ENCODE results near the gene STK11. TPM values are rescaled to one million over a fixed set of nuclear protein-coding genes. Genes with fewer than 3 reads are reported as not detected.

STK11 gene
- total RNA-seq, 1 experiment from 2014 or later = 116 TPM

DNA sequence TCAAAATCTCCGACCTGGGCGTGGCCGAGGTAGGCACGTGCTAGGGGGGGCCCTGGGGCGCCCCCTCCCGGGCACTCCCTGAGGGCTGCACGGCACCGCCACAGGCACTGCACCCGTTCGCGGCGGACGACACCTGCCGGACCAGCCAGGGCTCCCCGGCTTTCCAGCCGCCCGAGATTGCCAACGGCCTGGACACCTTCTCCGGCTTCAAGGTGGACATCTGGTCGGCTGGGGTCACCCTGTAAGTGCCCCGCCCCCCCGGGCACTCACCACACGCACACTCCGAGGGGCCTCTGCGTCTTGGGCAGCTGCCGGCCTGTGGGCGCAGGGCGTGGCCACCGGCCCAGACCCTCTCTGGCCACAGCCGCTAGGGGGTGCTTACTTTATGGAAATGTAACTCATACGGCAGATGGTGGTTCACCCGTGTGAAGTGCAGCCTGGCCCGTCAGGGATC lies 14.9 kb downstream of the STK11 start:
- DNase-seq (ENCODE audit: low read depth, low spot score) (no peak), ATAC-seq (peak; percentile 61)
- ChIA-PET CTCF (interaction anchor here (0.6 kb wide), 1 partner anchor 192 kb away, joined by 17 read pairs; no protein-coding TSS in a partner anchor), POLR2A (no interaction called here)
- Histone ChIP-seq H3K4me3 (ENCODE audit: low read depth in 2 of 2, low read length in 2 of 2) (no peak overlapping the region), H3K36me3 (ENCODE audit: control insufficient read depth, insufficient read depth, low read length) (no peaks in the 10 kb centered on the region), H3K27ac (ENCODE audit: low read length) (no peak overlapping the region), H3K4me1 (ENCODE audit: control insufficient read depth, insufficient read depth, low read length) (peaks cover 15% of the 10 kb centered on the region), H3K9me3 (ENCODE audit: control insufficient read depth, insufficient read depth, low read depth, low read length) (no peaks in the 10 kb centered on the region), H3K27me3 (ENCODE audit: control insufficient read depth, insufficient read depth, low read length) (no peaks in the 10 kb centered on the region)
- in situ Hi-C loops (cut with HindIII; ENCODE audit: low pct_unique_long_range_greater_than_20kb, low sequenced_read_pairs) = no loop called here
- intact Hi-C loops (cut with micrococcal nuclease; ENCODE audit: unreplicated experiment) = no loop called here
- no TSS peak for BruUV-seq (replicated peaks)
- TF ChIP-seq, protein P1, sequence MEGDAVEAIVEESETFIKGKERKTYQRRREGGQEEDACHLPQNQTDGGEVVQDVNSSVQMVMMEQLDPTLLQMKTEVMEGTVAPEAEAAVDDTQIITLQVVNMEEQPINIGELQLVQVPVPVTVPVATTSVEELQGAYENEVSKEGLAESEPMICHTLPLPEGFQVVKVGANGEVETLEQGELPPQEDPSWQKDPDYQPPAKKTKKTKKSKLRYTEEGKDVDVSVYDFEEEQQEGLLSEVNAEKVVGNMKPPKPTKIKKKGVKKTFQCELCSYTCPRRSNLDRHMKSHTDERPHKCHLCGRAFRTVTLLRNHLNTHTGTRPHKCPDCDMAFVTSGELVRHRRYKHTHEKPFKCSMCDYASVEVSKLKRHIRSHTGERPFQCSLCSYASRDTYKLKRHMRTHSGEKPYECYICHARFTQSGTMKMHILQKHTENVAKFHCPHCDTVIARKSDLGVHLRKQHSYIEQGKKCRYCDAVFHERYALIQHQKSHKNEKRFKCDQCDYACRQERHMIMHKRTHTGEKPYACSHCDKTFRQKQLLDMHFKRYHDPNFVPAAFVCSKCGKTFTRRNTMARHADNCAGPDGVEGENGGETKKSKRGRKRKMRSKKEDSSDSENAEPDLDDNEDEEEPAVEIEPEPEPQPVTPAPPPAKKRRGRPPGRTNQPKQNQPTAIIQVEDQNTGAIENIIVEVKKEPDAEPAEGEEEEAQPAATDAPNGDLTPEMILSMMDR (IDR thresholded peaks at IDR 0.05) = peak; percentile 66
- TF ChIP-seq TCF7L2 (IDR thresholded peaks at IDR 0.05; ENCODE audit: low read depth, low read length) = no peak

DNA sequence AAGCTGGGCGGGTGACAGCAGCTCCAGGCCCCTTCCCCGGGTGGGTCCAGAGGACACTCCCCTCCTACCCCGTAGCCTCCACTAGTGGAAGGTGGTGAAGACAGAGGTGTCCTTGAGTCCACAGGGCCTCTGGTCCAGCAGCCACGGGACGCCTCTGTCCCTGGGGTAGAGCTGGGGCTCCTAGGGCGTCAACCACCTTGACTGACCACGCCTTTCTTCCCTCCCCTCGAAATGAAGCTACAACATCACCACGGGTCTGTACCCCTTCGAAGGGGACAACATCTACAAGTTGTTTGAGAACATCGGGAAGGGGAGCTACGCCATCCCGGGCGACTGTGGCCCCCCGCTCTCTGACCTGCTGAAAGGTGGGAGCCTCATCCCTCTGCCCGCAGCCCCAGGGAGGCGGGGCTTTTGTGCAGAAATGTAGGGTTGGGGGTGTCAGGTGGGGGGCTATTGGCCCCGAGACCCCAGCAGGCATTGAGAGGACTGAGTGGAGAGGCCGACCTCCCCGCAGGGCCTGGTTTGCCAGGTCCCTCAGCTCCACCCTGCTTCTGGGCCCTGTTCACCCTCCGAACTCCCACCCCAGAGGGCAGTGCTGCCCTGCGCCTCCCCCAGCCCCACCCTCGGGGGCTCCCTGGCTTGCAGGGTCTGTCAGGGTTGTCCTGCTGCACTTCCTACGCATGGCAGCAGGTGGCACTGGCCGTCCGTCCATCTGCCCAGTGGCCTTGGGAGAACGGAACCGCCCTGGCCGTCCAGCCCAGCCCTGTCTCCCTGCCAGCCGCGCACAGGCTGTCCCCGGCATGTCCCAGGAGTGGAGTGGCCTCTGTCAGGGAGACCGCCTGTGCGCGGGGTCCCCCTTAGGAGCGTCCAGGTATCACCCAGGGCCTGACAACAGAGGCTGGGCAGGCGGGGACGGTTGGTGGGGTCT lies 15.7 kb downstream of the STK11 start:
- BruUV-seq (replicated peaks) = no TSS peak
- CTCF ChIA-PET = interaction anchor here (0.6 kb wide), 3 partner anchors 45 to 200 kb away, joined by 3 to 17 read pairs (median 3); partner anchors contain the start of gene TMEM259
- Histone ChIP-seq H3K27ac (ENCODE audit: low read length) (no peak overlapping the region), H3K27me3 (ENCODE audit: control insufficient read depth, insufficient read depth, low read length) (no peaks in the 10 kb centered on the region), H3K36me3 (ENCODE audit: control insufficient read depth, insufficient read depth, low read length) (no peaks in the 10 kb centered on the region), H3K4me3 (ENCODE audit: low read depth in 2 of 2, low read length in 2 of 2) (no peak overlapping the region), H3K9me3 (ENCODE audit: control insufficient read depth, insufficient read depth, low read depth, low read length) (no peaks in the 10 kb centered on the region), H3K4me1 (ENCODE audit: control insufficient read depth, insufficient read depth, low read length) (peaks cover 8% of the 10 kb centered on the region)
- in situ Hi-C loops (cut with HindIII; ENCODE audit: low pct_unique_long_range_greater_than_20kb, low sequenced_read_pairs) = no loop called here
- ATAC-seq = peak; percentile 47
- POLR2A ChIA-PET = no interaction called here
- no peak for TF ChIP-seq SIN3A (IDR thresholded peaks at IDR 0.05; ENCODE audit: borderline replicate concordance, insufficient read depth, low read depth, low read length)
- TF ChIP-seq, protein P1 (IDR thresholded peaks at IDR 0.05) = peak; percentile 76
- intact Hi-C loops (cut with micrococcal nuclease; ENCODE audit: unreplicated experiment) = no loop called here
- no peak for DNase-seq (ENCODE audit: low read depth, low spot score)

DNA sequence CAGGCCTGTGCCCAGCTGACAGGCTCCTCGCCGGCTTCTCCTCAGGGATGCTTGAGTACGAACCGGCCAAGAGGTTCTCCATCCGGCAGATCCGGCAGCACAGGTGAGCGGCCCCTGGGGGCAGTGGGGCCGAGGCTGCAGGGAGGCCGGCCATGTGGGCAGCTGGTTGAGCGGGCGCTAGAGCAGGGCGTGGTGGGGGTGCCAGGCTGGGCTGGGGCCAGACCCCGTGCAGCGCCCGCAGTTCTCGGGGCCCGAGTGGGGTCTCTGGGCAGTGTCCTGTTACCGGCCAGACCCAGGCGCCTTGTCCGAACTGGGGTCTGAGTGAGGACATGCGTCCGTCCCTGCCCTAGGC lies 16.3 kb downstream of the STK11 start:
- in situ Hi-C loops (cut with HindIII; ENCODE audit: low pct_unique_long_range_greater_than_20kb, low sequenced_read_pairs) = no loop called here
- intact Hi-C loops (cut with micrococcal nuclease; ENCODE audit: unreplicated experiment) = no loop called here
- Histone ChIP-seq H3K27ac (ENCODE audit: low read length) (no peak overlapping the region), H3K4me3 (ENCODE audit: low read depth in 2 of 2, low read length in 2 of 2) (no peak overlapping the region), H3K27me3 (ENCODE audit: control insufficient read depth, insufficient read depth, low read length) (no peaks in the 10 kb centered on the region), H3K36me3 (ENCODE audit: control insufficient read depth, insufficient read depth, low read length) (no peaks in the 10 kb centered on the region), H3K4me1 (ENCODE audit: control insufficient read depth, insufficient read depth, low read length) (peaks cover 4% of the 10 kb centered on the region; the same call in 1 of the 2 replicates), H3K9me3 (ENCODE audit: control insufficient read depth, insufficient read depth, low read depth, low read length) (no peaks in the 10 kb centered on the region)
- BruUV-seq (replicated peaks) = no TSS peak
- no peak for TF ChIP-seq SIN3A (IDR thresholded peaks at IDR 0.05; ENCODE audit: borderline replicate concordance, insufficient read depth, low read depth, low read length)
- no peak for TF ChIP-seq TCF7L2 (IDR thresholded peaks at IDR 0.05; ENCODE audit: low read depth, low read length)
- TF ChIP-seq, protein P2, sequence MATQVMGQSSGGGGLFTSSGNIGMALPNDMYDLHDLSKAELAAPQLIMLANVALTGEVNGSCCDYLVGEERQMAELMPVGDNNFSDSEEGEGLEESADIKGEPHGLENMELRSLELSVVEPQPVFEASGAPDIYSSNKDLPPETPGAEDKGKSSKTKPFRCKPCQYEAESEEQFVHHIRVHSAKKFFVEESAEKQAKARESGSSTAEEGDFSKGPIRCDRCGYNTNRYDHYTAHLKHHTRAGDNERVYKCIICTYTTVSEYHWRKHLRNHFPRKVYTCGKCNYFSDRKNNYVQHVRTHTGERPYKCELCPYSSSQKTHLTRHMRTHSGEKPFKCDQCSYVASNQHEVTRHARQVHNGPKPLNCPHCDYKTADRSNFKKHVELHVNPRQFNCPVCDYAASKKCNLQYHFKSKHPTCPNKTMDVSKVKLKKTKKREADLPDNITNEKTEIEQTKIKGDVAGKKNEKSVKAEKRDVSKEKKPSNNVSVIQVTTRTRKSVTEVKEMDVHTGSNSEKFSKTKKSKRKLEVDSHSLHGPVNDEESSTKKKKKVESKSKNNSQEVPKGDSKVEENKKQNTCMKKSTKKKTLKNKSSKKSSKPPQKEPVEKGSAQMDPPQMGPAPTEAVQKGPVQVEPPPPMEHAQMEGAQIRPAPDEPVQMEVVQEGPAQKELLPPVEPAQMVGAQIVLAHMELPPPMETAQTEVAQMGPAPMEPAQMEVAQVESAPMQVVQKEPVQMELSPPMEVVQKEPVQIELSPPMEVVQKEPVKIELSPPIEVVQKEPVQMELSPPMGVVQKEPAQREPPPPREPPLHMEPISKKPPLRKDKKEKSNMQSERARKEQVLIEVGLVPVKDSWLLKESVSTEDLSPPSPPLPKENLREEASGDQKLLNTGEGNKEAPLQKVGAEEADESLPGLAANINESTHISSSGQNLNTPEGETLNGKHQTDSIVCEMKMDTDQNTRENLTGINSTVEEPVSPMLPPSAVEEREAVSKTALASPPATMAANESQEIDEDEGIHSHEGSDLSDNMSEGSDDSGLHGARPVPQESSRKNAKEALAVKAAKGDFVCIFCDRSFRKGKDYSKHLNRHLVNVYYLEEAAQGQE (IDR thresholded peaks at IDR 0.05; ENCODE audit: insufficient read depth in 1 of 2, low read depth in 2 of 2, low read length in 1 of 2) = no peak
- TF ChIP-seq, protein P1 (IDR thresholded peaks at IDR 0.05) = no peak
- TF ChIP-seq POLR2AphosphoS5 (IDR thresholded peaks at IDR 0.05; ENCODE audit: low read depth, low read length) = no peak
- DNase-seq (ENCODE audit: low read depth, low spot score) (no peak), ATAC-seq (no peak)
- CTCF ChIA-PET = interaction anchor here (0.6 kb wide), 1 partner anchor 44 kb away, joined by 3 read pairs; no protein-coding TSS in a partner anchor
- POLR2A ChIA-PET = no interaction called here
